Loucy (cell line): Measurements from ENCODE around the gene TRANK1.

ENCODE experiments used
- H2AFZ ChIP-seq: fragments of 200-600 bp; sonication (generic); 2 replicates; pipeline ENCODE4 v1.6.0; 2016; ENCODE audit warnings: antibody characterized with exemption, mild to moderate bottlenecking, low read length, moderate library complexity
- H3F3A ChIP-seq: fragments of 200-600 bp; 2 replicates; pipeline ENCODE4 v1.6.0; 2016; ENCODE audit warnings: antibody characterized with exemption, low read depth, mild to moderate bottlenecking
- H3K27me3 ChIP-seq: fragments of 200-600 bp; sonication (generic); 2 replicates; pipeline ENCODE4 v1.6.1; 2014; ENCODE audit warnings: low read length, mild to moderate bottlenecking; ENCODE audit not compliant: insufficient read depth, poor library complexity, severe bottlenecking
- H3K36me3 ChIP-seq: fragments of 200-600 bp; sonication (generic); 2 replicates; pipeline ENCODE4 v1.6.1; 2016; ENCODE audit warnings: low read length; ENCODE audit not compliant: insufficient read depth
- H3K4me1 ChIP-seq: fragments of 200-600 bp; sonication (generic); 2 replicates; pipeline ENCODE4 v1.5.1; 2014; ENCODE audit warnings: low read length, mild to moderate bottlenecking; ENCODE audit not compliant: insufficient read depth, poor library complexity, severe bottlenecking
- H3K4me2 ChIP-seq: fragments of 200-600 bp; sonication (generic); 2 replicates; pipeline ENCODE4 v1.6.0; 2014; ENCODE audit warnings: antibody characterized with exemption, low read length, low read depth, mild to moderate bottlenecking; ENCODE audit not compliant: poor library complexity, severe bottlenecking
- H3K4me3 ChIP-seq: fragments of 200-600 bp; sonication (generic); 2 replicates; pipeline ENCODE4 v1.5.1; 2014; ENCODE audit warnings: low read length, mild to moderate bottlenecking, mixed read lengths; ENCODE audit not compliant: poor library complexity, severe bottlenecking
- H3K79me2 ChIP-seq: fragments of 200-600 bp; sonication (generic); 2 replicates; pipeline ENCODE4 v1.6.1; 2014; ENCODE audit warnings: low read length; ENCODE audit not compliant: insufficient read depth
- H3K9ac ChIP-seq: fragments of 200-600 bp; sonication (generic); 2 replicates; pipeline ENCODE4 v1.6.0; 2014; ENCODE audit warnings: mild to moderate bottlenecking, low read depth, low read length, moderate library complexity; ENCODE audit not compliant: poor library complexity, severe bottlenecking
- H3K9me2 ChIP-seq: fragments of 200-600 bp; sonication (generic); replicated peaks from 2 replicates; pipeline ENCODE4 v1.6.1; 2016; ENCODE audit warnings: low read depth, low read length, mixed read lengths
- H3K9me3 ChIP-seq: fragments of 200-600 bp; sonication (generic); 2 replicates; pipeline ENCODE4 v1.6.1; 2014; ENCODE audit warnings: mild to moderate bottlenecking, antibody characterized with exemption, low read length, low read depth; ENCODE audit not compliant: insufficient read depth
- H4K20me1 ChIP-seq: fragments of 200-600 bp; sonication (generic); 2 replicates; pipeline ENCODE4 v1.6.0; 2014; ENCODE audit warnings: antibody characterized with exemption, low read length, mild to moderate bottlenecking; ENCODE audit not compliant: insufficient read depth, poor library complexity, severe bottlenecking
- CTCF ChIP-seq: fragments of 200-600 bp; sonication (generic); conservative IDR thresholded peaks from 2 replicates; pipeline ENCODE4 v1.5.1; 2014; ENCODE audit warnings: mild to moderate bottlenecking, antibody characterized with exemption, low read length
- EZH2phosphoT487 ChIP-seq: fragments of 200-600 bp; IDR thresholded peaks from 2 replicates; pipeline ENCODE4 v1.6.1; 2018; ENCODE audit warnings: antibody characterized with exemption, mild to moderate bottlenecking, moderate library complexity, borderline replicate concordance

The TRANK1 gene

GRCh38 chr3:36973139-36973538, 28.3 kb upstream of the TRANK1 start:
- Histone ChIP-seq H3K4me3 (no peak overlapping the region), H3K36me3 (no peaks in the 10 kb centered on the region), H4K20me1 (no peaks in the 10 kb centered on the region), H3F3A (no peaks in the 10 kb centered on the region), H3K9me2 (no peaks in the 10 kb centered on the region), H3K4me2 (no peak overlapping the region), H3K9ac (no peak overlapping the region), H3K9me3 (no peaks in the 10 kb centered on the region), H3K79me2 (no peaks in the 10 kb centered on the region), H2AFZ (no peak overlapping the region), H3K27me3 (no peaks in the 10 kb centered on the region), H3K4me1 (peaks cover 21% of the 10 kb centered on the region)
- TF ChIP-seq CTCF: no peak
- no peak for TF ChIP-seq EZH2phosphoT487

- Histone ChIP-seq H4K20me1 (no peaks in the 10 kb centered on the region), H3F3A (no peaks in the 10 kb centered on the region), H3K36me3 (no peaks in the 10 kb centered on the region), H3K4me3 (no peak overlapping the region), H3K9ac (no peak overlapping the region), H3K9me3 (no peaks in the 10 kb centered on the region), H3K9me2 (no peaks in the 10 kb centered on the region), H3K79me2 (no peaks in the 10 kb centered on the region), H2AFZ (no peak overlapping the region), H3K27me3 (no peaks in the 10 kb centered on the region), H3K4me2 (no peak overlapping the region), H3K4me1 (peaks cover 23% of the 10 kb centered on the region)
- no peak for TF ChIP-seq CTCF
- TF ChIP-seq EZH2phosphoT487: no peak
Measured at GRCh38 chr3:36972163-36972562, 27.3 kb upstream of the TRANK1 start.

GRCh38 chr3:36969540-36970432, 24.9 kb upstream of the TRANK1 start:
- no peaks in the 10 kb centered on the region for H3K27me3 ChIP-seq
- H4K20me1 ChIP-seq: no peaks in the 10 kb centered on the region
- peak overlapping the region; percentile 27 for H3K4me2 ChIP-seq
- H3K9me2 ChIP-seq: no peaks in the 10 kb centered on the region
- no peaks in the 10 kb centered on the region for H3K79me2 ChIP-seq
- TF ChIP-seq EZH2phosphoT487 (no peak), CTCF (no peak)
- no peaks in the 10 kb centered on the region for H3K36me3 ChIP-seq
- H3K4me1 ChIP-seq: peaks cover 29% of the 10 kb centered on the region
- H3K9me3 ChIP-seq: no peaks in the 10 kb centered on the region
- H3F3A ChIP-seq: no peaks in the 10 kb centered on the region
- H3K9ac ChIP-seq: peak overlapping the region; percentile 75
- H3K4me3 ChIP-seq: peak overlapping the region; percentile 48
- H2AFZ ChIP-seq: peak overlapping the region; percentile 42; the same call in 1 of the 2 replicates
